GM12878 (cell line): ENCODE data around the gene CCDC9B. TPM values are rescaled to one million over a fixed set of nuclear protein-coding genes. Genes with fewer than 3 reads are reported as not detected.

Experiments used
- ATAC-seq: fragments of 200-7000 bp; cut with Tn5 transposase; 3 replicates; pipeline ENCODE4 v1.9.1; 2020; ENCODE audit warnings: mild to moderate bottlenecking, moderate library complexity
- BruUV-seq: library from RNA; stranded (reverse); fragments of 400-500 nt; replicated peaks from 2 replicates; lab custom pipeline; 2021; lab: Mats Ljungman, UMichigan
- CTCF ChIA-PET: fragments of 300-600 bp; sonication (Branson Sonifier 250); formaldehyde crosslinking; extraction: SDS; loops from one replicate; lab custom pipeline; 2021; ENCODE audit warnings: inconsistent platforms; lab: Yijun Ruan, JAX
- POLR2A ChIA-PET: fragments of 350-600 bp; formaldehyde crosslinking; extraction: SDS; loops from one replicate; lab custom pipeline; 2021; ENCODE audit warnings: inconsistent platforms; lab: Charles Lee
- RAD21 ChIA-PET: fragments of 300-600 bp; sonication (Branson Sonifier 250); formaldehyde crosslinking; loops from one replicate; lab custom pipeline; 2023; ENCODE audit warnings: antibody characterized with exemption; ENCODE audit not compliant: unreplicated experiment; lab: Charles Lee
- SMC1A ChIA-PET: fragments of 300-600 bp; sonication (Branson Sonifier 250); formaldehyde crosslinking; loops from one replicate; lab custom pipeline; 2023; ENCODE audit not compliant: unreplicated experiment, uncharacterized antibody; lab: Charles Lee
- DNase-seq: peaks from one replicate; pipeline ENCODE4 v3.0.0-alpha.2; 2011; ENCODE audit warnings: low read depth, low spot score
- FAIRE-seq: peaks from 3 replicates; lab custom pipeline; 2011; peaks lifted over from hg19 to GRCh38; lab: Jason Lieb, UNC
- H2AFZ ChIP-seq: 2 replicates; pipeline ENCODE4 v1.6.0; 2011; ENCODE audit warnings: low read depth, low read length, control low read depth; ENCODE audit not compliant: control insufficient read depth
- H3K27ac ChIP-seq: 2 replicates; pipeline ENCODE4 v1.5.1; 2011; ENCODE audit warnings: control low read depth; ENCODE audit not compliant: control insufficient read depth, insufficient read depth
- H3K27me3 ChIP-seq, 2 experiments: replicated peaks in 1 of 2; 2 replicates each; pipeline versions ENCODE4 v1.6.0 to v1.6.1; 2011; ENCODE audit warnings: low read length in 1 of 2; ENCODE audit not compliant: control insufficient read depth in 2 of 2, insufficient read depth in 2 of 2
- H3K36me3 ChIP-seq, 2 experiments: 2 replicates each; pipeline ENCODE4 v1.5.1; 2011; ENCODE audit warnings: low read length in 1 of 2; ENCODE audit not compliant: control insufficient read depth in 2 of 2, insufficient read depth in 2 of 2
- H3K4me1 ChIP-seq: 2 replicates; pipeline ENCODE4 v1.6.1; 2011; ENCODE audit warnings: mild to moderate bottlenecking, low read length, moderate library complexity, mixed read lengths; ENCODE audit not compliant: control insufficient read depth, insufficient read depth
- H3K4me2 ChIP-seq: 2 replicates; pipeline ENCODE4 v1.6.0; 2011; ENCODE audit warnings: control low read depth; ENCODE audit not compliant: control insufficient read depth, insufficient read depth
- H3K4me3 ChIP-seq: fragments of 200-600 bp; sonication (generic); 2 replicates; pipeline ENCODE4 v1.5.1; 2016
- H3K79me2 ChIP-seq: 2 replicates; pipeline ENCODE4 v1.6.0; 2011; ENCODE audit warnings: low read length; ENCODE audit not compliant: control insufficient read depth, insufficient read depth
- H3K9ac ChIP-seq: 2 replicates; pipeline ENCODE4 v1.8.0; 2011; ENCODE audit warnings: low read length, control low read depth, mixed read lengths; ENCODE audit not compliant: control insufficient read depth, insufficient read depth
- H3K9me3 ChIP-seq: replicated peaks from 3 replicates; pipeline ENCODE4 v1.5.1; 2011; ENCODE audit warnings: mild to moderate bottlenecking, low read length; ENCODE audit not compliant: control insufficient read depth, insufficient read depth
- H4K20me1 ChIP-seq: 2 replicates; pipeline ENCODE4 v1.6.0; 2011; ENCODE audit not compliant: control insufficient read depth, insufficient read depth
- CBX5 ChIP-seq: sonication (generic); IDR thresholded peaks from 2 replicates; pipeline ENCODE4 v1.6.1; 2016; ENCODE audit warnings: low read depth, moderate library complexity, mild to moderate bottlenecking, inconsistent platforms
- SMC3 ChIP-seq: IDR thresholded peaks from 2 replicates; pipeline ENCODE4 v1.6.1; 2011; ENCODE audit warnings: low read length, improper control_type of control experiment, borderline replicate concordance
- STAT3 ChIP-seq: IDR thresholded peaks from 2 replicates; pipeline ENCODE4 v1.6.1; 2011; ENCODE audit warnings: low read depth, low read length, improper control_type of control experiment
- WRNIP1 ChIP-seq: IDR thresholded peaks from 2 replicates; pipeline ENCODE4 v1.6.1; 2011; ENCODE audit warnings: low read depth, low read length, improper control_type of control experiment, borderline replicate concordance
- ZNF384 ChIP-seq: IDR thresholded peaks from 2 replicates; pipeline ENCODE4 v1.6.1; 2012; ENCODE audit warnings: low read depth, mild to moderate bottlenecking, low read length, improper control_type of control experiment, borderline replicate concordance
- WGBS: methylation state at CpG from one replicate; pipeline ENCODE4 v1.1.6; 2016; ENCODE audit warnings: low lambda C conversion rate; ENCODE audit not compliant: insufficient replicate concordance, insufficient coverage; ENCODE audit errors: missing lambda C conversion rate; 5-methylcytosine and 5-hydroxymethylcytosine counted together
- in situ Hi-C: fragments of 300-500 bp; cut with MboI; formaldehyde crosslinking; loops from 9 replicates; pipeline ENCODE4 v1.14.3; 2018; ENCODE audit warnings: mixed read lengths
- intact Hi-C: fragments of 100-400 bp; cut with micrococcal nuclease; formaldehyde crosslinking; loops from one replicate; pipeline ENCODE4 v1.14.2; 2022; ENCODE audit not compliant: unreplicated experiment
- polyA plus RNA-seq, 11 experiments: library from polyadenylated mRNA; depleted of rRNA in 4 of 11; unstranded in 6 of 11; stranded (reverse) in 5 of 11; fragments of >200 nt; fragmentation: Nextera tagmentation in 4 of 11; fragmentation: Illumina TruSeq in 1 of 11; extraction: Ambion mirVana in 4 of 11; extraction: Trizol in 1 of 11; gene quantifications; 1 replicate in 1 of 11; 2 replicates in 10 of 11; pipeline versions ENCODE4 v1.2.1 to v1.2.3, GENCODE V29; 2011 to 2016; ENCODE audit warnings: inconsistent platforms in 2 of 11, missing spikeins in 2 of 11, low read depth in 1 of 11
- total RNA-seq, 4 experiments: library from RNA; depleted of rRNA in 3 of 4; stranded (reverse); fragments of >200 nt in 3 of 4; fragmentation: Illumina TruSeq in 1 of 4; extraction: Trizol in 1 of 4; gene quantifications; 2 replicates each; pipeline versions ENCODE4 v1.2.1 to v1.2.3, GENCODE V29; 2013 to 2021
- TF ChIP-seq, protein P1 (sequence below): IDR thresholded peaks from 2 replicates; pipeline ENCODE4 v1.6.1; 2011; ENCODE audit warnings: mild to moderate bottlenecking, low read depth, low read length, moderate library complexity; ENCODE audit not compliant: insufficient replicate concordance
- TF ChIP-seq, protein P2 (sequence below): fragments of 450-650 bp; IDR thresholded peaks from 2 replicates; pipeline ENCODE4 v1.6.1; 2018; ENCODE audit warnings: borderline replicate concordance, mild to moderate bottlenecking; ENCODE audit not compliant: partially characterized antibody
- TF ChIP-seq, protein P3 (sequence below): fragments of 450-650 bp; IDR thresholded peaks from 2 replicates; pipeline ENCODE4 v1.6.1; 2016; ENCODE audit warnings: mild to moderate bottlenecking
- TF ChIP-seq, protein P4 (sequence below): fragments of 450-650 bp; IDR thresholded peaks from 2 replicates; pipeline ENCODE4 v1.6.1; 2014; ENCODE audit warnings: mild to moderate bottlenecking

The CCDC9B gene
- total and polyA plus RNA-seq, 10 of the 15 experiments (the other 5 are each of a cell fraction or from before 2014, with no cell fraction given) = 0.01 to 0.08 (median 0.03) TPM; not detected in 6

DNA sequence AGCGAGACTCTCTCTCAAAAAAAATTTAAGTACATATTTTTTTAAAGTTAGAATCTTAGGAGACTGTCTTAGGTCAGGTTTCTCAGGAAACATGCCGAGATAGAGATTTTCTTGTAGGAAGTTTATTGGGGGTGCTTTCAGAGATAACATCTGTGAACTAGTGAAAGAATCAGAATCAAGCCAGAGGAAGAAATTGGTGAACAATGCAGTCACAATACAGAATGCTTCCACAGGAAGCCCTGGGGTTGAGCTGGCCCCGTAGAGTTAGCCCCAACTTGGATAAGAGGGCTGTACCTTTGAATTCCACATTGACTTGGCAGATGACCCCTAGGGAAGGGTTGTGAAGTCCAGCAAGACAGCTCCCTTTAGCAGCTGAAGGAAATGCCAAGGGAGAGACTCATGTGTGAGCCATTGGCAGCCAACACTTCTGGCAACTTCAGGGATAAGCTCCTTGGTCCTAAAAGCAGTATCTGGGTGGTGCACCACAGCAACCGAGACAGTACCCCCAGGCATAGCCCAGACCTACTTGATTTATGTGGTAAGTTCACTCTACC is 25.9 kb downstream of the CCDC9B start (continued):
- TF ChIP-seq, protein P1, sequence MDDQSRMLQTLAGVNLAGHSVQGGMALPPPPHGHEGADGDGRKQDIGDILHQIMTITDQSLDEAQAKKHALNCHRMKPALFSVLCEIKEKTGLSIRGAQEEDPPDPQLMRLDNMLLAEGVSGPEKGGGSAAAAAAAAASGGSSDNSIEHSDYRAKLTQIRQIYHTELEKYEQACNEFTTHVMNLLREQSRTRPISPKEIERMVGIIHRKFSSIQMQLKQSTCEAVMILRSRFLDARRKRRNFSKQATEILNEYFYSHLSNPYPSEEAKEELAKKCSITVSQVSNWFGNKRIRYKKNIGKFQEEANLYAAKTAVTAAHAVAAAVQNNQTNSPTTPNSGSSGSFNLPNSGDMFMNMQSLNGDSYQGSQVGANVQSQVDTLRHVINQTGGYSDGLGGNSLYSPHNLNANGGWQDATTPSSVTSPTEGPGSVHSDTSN = no peak
- TF ChIP-seq STAT3 = no peak
- TF ChIP-seq CBX5 = no peak
- no peak for TF ChIP-seq ZNF384
- TF ChIP-seq WRNIP1 = no peak

DNA sequence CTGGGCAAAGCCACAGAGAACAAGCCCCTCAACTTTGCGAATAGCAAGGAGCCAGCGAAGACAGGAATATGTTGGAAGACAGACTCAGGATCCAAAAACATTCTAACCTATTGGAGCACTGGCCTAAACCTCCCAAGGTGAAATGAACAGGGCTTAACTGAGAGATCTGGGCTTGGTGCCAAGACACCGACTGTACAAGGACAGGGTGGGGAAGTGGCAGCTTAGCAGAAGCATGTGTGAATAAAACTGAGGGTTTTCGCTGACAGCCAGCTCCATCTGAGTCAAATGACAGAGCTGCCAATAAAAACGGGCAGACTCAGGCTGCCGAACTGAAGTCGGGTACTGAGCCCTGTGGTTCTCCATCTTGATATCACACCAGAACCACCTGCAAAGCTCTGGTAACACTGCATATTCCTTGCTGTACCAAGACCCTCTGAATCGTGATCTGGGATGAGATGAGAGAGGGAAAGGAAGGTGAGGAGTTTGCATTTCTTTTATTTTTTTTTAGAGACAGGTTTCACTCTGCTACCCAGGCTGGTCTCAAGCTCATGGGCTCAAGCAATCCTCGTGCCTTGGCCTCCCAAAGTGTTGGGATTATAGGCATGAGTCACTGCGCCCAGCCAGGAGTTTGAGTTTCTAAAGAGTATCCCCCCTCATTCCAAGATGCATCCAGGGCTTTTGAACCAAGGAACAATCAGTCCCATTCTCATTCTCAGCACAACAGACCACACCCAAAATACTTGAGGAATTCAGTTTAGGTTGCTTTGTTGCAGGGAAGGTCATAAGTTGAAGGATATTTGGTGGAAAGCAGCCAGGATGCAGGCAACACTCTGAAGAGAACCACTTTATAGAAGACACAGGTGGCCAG is 27.0 kb downstream of the CCDC9B start:
- Histone ChIP-seq H3K9me3 (no peaks in the 10 kb centered on the region), H3K27me3 (peaks cover 0 to 3% of the 10 kb centered on the region in 2 experiments; a peak in 2 of 4 replicates), H3K27ac (no peak overlapping the region), H3K4me1 (peaks cover 13% of the 10 kb centered on the region), H3K79me2 (no peaks in the 10 kb centered on the region), H3K4me3 (no peak overlapping the region), H3K9ac (no peak overlapping the region), H3K4me2 (no peak overlapping the region), H2AFZ (no peak overlapping the region), H3K36me3 (no peaks in the 10 kb centered on the region), H4K20me1 (no peaks in the 10 kb centered on the region)
- CTCF ChIA-PET = interaction anchor here (0.7 to 17.6 kb wide), 7 partner anchors 7 to 122 kb away, joined by 3 to 336 read pairs (median 31); partner anchors contain the start of genes CCDC9B and INAFM2
- WGBS = 15% methylated on average over 10 of the region's 10 CpGs
- intact Hi-C loops = no loop called here
- POLR2A ChIA-PET = interaction anchor here (0.5 to 1.6 kb wide), 3 partner anchors 9 to 555 kb away, joined by 3 to 5 read pairs (median 3); partner anchors contain the start of gene INAFM2
- TF ChIP-seq, protein P2, sequence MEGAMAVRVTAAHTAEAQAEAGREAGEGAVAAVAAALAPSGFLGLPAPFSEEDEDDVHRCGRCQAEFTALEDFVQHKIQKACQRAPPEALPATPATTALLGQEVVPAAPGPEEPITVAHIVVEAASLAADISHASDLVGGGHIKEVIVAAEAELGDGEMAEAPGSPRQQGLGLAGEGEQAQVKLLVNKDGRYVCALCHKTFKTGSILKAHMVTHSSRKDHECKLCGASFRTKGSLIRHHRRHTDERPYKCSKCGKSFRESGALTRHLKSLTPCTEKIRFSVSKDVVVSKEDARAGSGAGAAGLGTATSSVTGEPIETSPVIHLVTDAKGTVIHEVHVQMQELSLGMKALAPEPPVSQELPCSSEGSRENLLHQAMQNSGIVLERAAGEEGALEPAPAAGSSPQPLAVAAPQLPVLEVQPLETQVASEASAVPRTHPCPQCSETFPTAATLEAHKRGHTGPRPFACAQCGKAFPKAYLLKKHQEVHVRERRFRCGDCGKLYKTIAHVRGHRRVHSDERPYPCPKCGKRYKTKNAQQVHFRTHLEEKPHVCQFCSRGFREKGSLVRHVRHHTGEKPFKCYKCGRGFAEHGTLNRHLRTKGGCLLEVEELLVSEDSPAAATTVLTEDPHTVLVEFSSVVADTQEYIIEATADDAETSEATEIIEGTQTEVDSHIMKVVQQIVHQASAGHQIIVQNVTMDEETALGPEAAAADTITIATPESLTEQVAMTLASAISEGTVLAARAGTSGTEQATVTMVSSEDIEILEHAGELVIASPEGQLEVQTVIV = no peak
- TF ChIP-seq, protein P3, sequence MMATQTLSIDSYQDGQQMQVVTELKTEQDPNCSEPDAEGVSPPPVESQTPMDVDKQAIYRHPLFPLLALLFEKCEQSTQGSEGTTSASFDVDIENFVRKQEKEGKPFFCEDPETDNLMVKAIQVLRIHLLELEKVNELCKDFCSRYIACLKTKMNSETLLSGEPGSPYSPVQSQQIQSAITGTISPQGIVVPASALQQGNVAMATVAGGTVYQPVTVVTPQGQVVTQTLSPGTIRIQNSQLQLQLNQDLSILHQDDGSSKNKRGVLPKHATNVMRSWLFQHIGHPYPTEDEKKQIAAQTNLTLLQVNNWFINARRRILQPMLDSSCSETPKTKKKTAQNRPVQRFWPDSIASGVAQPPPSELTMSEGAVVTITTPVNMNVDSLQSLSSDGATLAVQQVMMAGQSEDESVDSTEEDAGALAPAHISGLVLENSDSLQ = peak; percentile 35; the same call in 1 of the 2 replicates
- TF ChIP-seq, protein P4, sequence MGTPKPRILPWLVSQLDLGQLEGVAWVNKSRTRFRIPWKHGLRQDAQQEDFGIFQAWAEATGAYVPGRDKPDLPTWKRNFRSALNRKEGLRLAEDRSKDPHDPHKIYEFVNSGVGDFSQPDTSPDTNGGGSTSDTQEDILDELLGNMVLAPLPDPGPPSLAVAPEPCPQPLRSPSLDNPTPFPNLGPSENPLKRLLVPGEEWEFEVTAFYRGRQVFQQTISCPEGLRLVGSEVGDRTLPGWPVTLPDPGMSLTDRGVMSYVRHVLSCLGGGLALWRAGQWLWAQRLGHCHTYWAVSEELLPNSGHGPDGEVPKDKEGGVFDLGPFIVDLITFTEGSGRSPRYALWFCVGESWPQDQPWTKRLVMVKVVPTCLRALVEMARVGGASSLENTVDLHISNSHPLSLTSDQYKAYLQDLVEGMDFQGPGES = no peak
- TF ChIP-seq SMC3 = no peak
- in situ Hi-C loops = loop anchor here (5.0 kb wide), 1 partner anchor 36 kb away; no protein-coding TSS in a partner anchor
- DNase-seq (no peak), FAIRE-seq (no peak), ATAC-seq (no peak)
- SMC1A ChIA-PET = interaction anchor here (1.2 to 10.0 kb wide), 2 partner anchors 10 to 35 kb away, joined by 3 to 83 read pairs; no protein-coding TSS in a partner anchor
- RAD21 ChIA-PET = interaction anchor here (0.9 to 1.9 kb wide), 3 partner anchors 24 to 268 kb away, joined by 3 to 4 read pairs (median 3); no protein-coding TSS in a partner anchor
- no TSS peak for BruUV-seq
